Posterior cingulate gyrus (tissue), 11 donors: ENCODE results near the gene CSF3R.
"Not testable (repeated sequence)": the region's sequence is repeated elsewhere in the genome, so short reads cannot be mapped to it uniquely, and the experiment has no call there.

Experiments used
- DNase-seq, 10 donors: peaks; one replicate each; pipeline versions ENCODE4 v3.0.0 to v3.0.0-alpha.2; 2020 to 2021; ENCODE audit warnings: mixed read lengths in 3 of 10
- intact Hi-C: fragments of 100-400 bp; cut with DNase I; formaldehyde crosslinking; loops from one replicate; pipeline ENCODE4 v1.15.1; 2023

The CSF3R gene

DNA sequence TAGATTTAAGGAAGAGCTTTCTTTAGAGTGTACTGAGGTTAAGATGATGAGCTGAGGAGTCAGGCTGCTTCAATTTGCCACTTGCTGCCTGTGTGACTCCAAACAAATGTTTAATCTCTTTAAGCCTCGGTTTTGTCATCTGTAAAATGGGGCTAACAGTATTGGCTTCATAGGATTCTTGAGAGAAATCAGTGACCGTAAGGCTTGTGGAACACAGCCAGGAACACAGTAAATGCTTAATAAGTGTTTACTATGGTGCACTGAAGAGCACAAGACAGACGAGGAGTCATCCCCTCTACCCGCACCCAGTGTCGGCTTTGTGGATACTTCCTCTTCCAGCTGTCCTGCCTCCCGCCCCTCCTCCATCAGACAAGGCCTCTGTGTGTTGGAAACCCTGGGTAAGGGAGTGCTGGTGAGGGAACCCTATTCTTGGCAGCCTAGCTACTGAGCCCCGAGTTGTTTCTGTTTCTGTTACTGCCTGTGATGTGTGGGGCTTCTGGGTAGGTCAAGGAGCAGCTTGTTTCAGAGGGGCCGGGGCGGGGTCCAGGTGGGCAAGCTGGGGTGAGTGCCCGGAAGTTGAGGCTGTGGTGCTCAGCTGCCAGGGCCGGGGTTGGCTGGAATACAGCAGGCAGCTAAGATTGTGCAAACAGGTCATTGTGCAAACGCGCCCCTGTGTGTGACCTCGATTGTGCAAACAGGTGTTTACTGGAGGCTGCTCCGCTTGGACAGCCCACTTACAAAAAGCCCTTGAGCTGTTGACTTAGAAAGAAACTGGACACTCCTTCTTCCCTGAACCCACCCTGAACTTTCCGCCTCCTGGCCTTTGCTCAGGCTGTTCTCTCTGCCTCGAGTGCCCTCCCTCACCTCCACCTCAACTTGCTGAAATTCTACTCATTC lies 4.0 kb upstream of the CSF3R start:
- DNase-seq, result peak in 4 of 10 donors; percentile 23 to 80 (median 44)
- intact Hi-C loops, result no loop called here

DNA sequence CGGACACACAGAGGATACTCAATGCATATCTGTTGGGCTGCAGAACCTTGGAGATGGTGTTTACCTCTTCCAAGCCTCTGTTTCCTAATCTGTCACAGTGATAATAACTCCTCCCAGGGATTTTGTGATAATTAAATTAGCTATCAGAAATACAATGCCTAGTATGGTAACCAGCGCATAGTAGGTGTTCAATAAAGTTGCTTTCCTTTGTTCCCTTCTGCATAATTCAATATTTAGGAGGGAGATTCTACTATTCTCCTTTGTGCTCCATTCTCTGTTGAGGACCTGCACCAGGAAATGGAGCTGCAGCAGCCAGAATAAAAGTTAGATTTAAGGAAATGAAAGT lies 3.4 kb upstream of the CSF3R start:
- intact Hi-C loops, result no loop called here
- no peak for DNase-seq

DNA sequence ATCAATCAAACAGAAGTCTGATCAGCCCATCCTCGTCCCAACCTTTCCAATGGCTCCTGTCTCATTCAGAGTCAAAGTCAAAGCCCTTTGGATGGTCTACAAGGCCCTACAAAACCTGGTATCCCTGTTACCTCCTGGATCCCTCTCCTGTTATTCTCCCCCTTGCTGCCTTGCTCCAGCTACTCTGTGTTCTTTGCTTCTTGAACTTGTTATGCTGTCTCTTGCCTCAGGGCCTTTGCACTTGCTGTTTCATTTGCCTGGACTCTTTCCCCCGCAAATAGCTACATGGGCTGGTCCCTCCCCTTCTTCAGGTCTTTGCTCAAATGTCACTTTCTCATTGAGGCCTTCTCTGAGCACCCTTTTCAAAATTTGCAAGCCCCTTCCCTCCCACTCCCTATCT lies 1.4 kb upstream of the CSF3R start:
- DNase-seq, result no peak
- intact Hi-C loops, result no loop called here

DNA sequence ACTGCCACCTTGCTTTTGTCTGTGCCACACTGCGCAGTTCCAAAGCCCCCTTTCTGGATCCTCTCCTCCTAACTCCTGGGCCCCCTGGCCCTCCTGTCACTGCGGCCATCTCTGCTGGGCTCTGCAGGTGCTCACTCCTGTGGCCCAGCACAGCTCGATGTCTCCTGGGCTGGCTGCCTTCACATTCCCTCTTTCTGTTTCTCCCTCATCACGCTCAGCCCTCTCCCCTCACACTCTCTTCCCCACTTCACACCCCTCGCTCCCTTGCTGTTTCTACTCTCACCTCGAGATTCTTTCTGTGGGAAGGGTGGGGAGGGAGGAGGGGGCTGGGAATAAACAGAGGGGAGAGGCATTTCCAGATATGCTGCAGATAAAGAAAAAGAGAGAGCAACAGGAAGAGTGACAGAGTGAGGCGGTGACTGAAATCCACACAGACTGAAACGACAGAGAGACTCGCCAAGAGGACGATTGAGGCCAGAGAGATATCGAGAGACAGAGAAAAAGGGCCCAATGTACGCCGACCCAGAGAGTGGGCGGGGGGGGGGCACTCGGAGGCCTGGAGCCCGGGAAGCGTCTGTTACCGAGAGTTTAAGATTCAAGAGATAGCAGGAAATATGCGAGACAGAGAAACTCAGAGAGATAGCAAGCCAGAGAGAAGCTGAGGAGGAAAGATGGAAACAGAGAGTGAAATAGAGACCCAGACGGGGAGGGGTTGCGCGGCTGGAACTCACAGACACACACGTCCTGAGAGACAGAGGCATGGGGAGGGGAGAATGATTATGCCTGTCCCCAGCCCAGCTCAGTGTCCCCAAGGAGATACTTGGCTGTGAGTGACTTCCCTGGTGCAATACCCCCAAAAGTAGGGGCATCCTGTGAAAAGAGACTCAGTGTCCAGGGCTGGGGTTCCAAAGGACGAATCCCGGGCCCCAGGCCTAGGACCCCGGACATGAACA lies 666 bp downstream of the CSF3R start:
- intact Hi-C loops, result no loop called here
- DNase-seq, result no peak

DNA sequence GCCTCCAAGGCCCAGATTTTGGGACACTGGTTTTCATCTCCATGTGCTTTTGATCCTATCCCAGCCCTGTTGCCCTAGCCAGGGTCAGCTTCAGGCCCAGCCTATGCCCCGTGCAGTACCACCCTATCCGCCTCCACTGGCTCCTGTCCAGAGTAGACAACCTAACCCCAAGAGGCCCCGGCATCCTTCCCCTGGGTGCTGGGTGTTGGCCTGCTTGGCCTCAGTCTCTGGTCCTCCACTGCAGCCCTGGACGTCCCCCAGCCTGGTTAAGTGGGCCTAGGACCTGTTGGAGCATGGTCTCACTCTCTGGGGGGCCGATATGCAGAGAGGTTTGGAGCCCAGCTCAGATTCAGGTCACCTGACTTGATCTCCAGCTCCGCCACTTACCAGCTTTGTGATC lies 1.6 kb downstream of the CSF3R start:
- intact Hi-C loops, result no loop called here
- no peak for DNase-seq

DNA sequence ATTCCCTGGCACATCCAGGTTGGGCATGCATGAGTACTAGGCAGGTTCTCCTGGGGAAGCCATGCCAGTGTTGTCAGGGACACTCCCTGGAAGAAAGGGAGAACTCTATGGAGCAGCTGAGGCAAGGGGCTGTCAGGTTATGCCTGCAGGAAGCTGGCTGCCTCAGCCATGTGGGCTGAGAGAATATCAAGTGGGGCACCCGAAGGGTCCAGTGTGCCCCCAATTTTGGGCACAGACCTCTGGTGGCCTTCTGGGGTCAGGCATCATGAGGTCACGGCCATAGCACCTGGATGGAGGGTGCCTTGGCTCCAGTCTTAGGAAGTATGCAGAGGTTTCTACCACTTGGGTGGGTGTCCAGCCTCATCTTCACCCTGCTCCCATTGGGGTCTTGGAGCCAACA lies 2.6 kb downstream of the CSF3R start:
- DNase-seq, result no peak
- intact Hi-C loops, result no loop called here

DNA sequence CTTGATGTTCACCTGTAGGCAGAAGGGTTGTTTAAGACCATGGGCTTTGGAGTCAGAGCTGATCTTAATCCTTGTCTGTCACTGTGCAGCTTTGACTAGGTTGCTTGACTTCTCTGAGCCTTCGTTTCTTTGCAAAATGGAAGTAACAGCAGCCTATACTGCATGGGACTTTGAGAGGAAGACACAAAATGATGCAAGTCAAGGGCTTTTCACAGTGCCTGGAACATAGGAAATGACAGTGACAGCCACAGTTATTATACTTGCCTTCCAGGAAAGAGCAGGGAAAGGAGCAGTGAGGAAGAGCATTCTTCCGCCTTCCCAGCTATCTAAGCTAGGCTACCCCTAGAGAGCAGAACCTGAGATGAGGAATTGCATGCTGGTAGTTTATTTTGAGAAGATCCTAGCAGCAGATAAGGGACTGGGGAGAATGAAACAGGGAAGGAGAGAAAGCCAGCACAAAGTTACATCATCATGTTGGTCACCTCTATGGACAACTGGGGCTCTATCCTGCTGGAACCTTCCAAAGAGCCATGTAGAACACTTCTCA lies 3.1 kb downstream of the CSF3R start:
- intact Hi-C loops, result no loop called here
- DNase-seq, result no peak

DNA sequence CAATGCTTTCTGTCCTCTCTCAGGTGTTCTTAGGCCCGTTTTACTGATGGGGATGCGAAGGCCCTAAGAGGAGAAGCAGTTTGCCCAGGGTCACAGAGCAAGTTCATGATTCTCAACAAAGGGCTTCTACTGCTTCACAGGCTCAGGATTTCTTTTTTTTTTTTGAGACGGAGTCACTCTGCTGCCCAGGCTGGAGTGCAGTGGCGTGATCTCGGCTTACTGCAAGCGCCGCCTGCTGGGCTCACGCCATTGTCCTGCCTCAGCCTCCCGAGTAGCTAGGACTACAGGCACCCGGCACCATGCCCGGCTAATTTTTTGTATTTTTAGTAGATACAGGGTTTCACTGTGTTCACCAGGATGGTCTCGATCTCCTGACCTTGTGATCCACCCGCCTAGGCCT lies 5.1 kb downstream of the CSF3R start:
- intact Hi-C loops, DNase-seq: not testable (repeated sequence)

DNA sequence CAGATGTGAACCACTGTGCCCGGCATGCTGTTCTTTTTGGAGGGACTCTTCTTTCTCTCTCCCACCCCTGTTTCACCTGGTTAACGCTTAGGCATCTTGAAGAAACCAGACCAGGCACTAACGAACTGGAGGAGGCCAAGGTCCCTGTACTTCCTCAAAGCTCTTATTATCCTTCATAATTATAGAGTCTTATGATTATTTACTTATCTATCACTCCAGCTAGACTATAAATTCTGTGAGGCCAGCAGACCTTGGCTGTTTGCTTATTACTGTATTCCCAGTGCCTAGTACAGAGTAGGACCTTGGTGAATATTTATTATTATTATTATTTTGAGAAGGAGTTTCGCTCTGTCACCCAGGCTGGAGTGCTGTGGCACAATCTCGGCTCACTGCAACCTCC lies 5.8 kb downstream of the CSF3R start:
- intact Hi-C loops, result no loop called here
- DNase-seq, result no peak

DNA sequence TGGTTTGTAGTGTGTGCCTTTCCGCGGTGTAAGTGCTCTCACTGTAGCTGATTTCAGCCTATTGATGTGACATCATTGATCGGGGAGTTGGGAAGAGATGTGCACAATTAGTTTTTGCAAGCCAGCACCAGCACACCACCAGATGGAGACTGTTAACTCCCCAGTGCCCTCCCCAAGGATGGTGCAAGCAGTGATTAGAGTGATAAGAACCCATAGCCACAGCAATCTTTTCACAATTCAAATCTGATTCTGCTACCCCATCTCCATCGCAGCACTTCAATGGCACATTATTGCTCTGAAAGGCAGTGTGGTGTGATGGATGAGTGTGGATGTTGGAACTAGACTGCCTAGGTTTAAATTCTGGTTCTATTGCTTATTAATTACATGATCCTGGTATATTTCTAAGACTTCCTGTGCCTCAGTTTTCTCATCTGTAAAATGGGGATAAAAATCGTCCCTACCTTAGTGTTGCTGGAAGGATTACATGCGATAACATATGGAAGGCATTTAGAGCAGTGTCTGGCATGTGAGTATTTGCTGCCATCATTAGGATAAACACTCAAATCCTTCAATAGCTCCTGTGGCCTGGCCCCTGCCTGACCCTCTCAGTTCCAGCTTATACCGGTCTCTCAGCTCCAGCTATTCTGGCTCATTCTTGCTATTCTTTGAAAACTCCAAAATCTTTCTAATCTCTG lies 6.7 kb downstream of the CSF3R start:
- intact Hi-C loops, result no loop called here
- no peak for DNase-seq

DNA sequence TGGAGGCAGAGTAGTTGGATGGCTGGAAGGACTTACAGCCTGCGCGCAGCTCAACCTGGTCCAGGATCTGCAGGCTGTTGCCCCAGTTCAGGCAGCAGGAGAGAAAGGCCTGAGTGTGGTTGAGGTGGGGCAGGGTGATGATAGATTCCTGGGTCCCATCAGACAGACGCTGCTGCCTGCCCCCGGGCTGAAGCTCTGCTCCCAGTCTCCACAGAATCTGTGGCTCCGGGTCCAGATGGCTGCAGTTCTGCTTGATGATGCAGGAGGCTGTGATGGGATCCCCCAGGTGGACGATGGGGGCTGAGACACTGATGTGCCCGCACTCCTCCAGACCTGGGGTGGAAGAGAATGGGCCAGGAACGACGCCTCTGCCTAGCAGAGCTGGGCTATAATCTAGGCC lies 7.4 kb downstream of the CSF3R start:
- DNase-seq, result peak in 1 of 10 donors; percentile 58

DNA sequence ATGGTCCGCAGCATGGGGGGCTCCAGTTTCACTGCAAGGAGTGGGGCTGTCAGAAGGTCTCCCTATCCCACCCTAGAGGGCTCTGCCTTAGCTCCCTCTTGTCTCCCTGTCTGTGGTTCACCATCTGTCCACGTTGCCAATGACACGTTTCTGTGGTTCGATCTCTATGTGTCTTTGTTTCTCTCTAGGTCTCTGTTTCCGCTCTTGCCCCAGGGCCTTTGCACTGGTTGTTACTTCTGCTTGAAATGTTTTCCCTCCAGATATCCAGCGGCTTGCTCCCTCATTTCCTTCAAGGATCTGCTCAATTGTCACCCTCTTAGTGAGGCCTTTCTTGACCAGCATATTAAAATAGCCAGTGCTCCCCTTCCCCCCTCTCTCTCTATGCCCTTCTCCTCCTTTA lies 10.1 kb downstream of the CSF3R start:
- intact Hi-C loops, result no loop called here
- DNase-seq, result no peak

More for the DNA sequence above, 7.4 kb downstream of the CSF3R start:
- intact Hi-C loops, result no loop called here

DNA sequence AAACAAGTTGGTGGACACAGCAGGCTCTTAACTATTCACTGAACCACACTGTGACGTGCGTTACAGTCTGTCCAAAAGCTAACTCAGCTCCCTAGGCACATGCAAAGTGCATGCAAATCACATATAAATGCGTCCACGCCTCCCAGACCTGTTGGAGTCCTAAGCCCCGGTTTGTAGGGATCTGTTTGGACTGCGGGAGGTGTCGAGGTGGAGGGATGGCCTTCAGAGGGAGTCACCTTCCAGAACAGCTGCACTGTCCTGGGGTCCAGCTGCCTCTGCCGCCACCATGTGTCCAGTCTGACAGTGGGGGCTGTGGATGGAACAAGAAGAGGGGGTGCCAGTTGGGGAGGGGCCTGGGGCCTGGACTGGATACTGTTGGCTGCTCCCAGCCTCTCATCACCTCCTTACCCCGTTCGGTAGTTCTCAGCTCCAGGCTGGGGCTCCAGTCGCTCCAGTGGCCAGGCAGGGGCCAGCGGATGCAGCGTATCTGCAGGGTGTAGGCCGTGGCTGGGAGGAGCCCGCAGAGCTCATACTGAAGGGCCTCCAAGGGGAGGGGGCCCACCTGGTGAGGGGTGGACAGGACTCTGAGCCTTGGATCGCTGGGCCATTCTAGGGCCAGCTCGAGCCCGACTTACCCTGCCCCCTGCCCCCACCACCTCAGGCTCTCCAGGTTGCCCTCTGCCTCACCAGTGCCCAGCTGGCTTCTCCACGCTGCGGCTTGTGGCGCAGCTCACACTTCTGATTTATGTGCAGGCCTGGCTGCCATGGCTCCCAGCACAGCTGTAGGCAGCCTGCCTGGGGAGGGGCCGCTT lies 10.7 kb downstream of the CSF3R start:
- intact Hi-C loops, result no loop called here
- no peak for DNase-seq

DNA sequence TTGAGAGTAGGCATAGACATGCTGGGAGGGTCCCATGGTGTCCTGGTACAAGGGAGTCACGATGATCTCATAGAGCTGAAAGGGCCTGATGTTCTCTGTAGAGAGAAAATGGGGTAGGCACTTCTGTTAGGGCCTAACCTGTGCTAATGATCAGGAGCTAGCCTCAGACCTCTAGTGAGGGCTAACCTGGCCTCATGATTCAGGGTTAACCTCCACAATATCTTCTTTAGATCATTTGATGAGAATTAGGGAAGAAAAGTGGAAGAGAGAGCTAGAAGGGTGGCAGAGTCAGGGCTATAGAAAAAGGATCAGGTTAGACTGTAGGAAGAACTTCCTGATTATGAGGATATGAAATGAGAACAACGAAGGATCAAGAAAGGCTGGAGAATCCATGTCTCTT lies 13.6 kb downstream of the CSF3R start:
- DNase-seq, result no peak
- intact Hi-C loops, result no loop called here

DNA sequence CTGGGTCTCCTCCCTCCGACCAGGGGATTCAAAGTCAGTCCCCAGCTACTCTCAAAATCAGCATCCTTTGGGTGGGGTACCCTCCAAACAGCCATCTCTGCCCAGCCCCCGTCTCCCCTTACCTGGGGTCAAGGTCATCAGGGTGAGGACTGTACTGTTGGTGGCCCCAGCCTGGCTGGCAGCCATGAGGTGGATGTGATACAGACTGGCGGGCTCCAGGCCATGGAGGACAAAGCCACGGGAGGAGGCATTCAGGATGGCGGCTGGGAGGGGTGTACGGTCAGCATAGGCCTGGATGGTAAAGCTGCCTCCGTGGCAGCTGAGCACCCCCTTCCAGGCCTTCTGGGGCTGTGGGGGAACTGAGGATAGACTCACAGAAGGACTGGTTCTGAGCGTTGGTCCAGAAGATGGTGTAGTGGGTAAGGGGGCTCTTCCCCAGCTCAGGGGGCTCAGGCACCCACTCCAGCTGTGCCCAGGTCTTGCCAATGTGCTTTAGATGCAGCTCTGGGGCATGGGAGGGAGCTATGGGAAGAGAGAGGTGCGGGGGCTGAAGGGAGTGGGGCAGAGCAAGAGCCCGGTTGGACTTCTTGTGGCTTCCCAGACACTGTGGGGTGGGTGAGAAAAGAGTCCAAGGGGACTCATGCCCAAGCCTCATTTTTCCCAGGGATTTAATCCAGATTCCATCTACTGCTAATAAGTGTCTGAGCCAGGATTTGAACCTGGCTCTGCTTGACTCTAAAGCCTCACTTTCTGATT lies 14.8 kb downstream of the CSF3R start:
- DNase-seq, result no peak
- intact Hi-C loops, result no loop called here

DNA sequence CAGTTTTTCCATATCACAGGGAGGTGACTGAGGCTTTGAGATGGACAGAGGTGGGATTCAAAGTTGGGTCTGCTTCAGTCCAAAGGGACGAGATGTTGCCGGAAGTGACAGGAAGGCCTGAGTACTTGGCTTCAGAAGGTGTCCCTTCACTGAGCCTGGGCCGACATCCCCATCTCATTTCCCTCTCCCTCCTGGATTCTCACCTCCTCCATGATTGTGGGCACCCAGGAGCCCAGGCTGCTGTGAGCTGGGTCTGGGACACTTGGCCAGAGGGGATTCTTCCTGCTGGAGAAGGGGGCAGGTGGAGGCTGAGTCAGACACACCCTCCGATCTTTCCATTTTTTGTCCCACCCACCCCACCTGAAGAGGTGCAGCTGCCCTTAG lies 15.7 kb downstream of the CSF3R start:
- intact Hi-C loops, result no loop called here
- no peak for DNase-seq

DNA sequence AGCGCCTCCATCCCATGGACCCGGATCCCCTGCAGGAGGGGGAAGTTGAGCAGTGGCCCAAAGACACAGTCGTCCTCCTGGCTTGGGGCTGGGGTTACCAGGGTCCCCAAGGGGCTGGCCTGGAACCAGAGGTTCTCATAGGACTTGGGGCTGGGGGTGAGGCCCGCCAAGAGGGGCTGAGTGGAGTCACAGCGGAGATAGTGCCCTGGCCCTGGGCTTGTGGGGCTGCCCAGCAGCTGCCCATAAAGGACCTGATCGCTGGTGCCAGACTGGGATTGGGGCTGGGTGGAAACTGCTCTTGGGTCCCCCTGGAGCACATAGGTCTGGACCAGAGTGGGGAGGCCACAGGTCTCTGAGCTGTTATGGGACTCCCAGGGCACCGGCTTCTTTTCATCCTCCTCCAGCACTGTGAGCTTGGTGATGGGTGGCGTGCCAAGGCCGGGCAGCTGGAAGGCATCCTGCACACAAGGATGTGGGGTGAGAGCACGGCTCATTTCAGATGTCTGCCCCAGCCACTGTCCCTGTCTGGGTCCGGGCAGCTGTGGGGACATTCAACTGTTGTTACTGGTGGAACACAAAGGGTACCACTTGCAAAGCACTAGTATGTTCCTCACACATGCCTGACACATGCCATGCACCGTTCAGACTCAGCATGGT lies 16.2 kb downstream of the CSF3R start:
- intact Hi-C loops, result no loop called here

DNA sequence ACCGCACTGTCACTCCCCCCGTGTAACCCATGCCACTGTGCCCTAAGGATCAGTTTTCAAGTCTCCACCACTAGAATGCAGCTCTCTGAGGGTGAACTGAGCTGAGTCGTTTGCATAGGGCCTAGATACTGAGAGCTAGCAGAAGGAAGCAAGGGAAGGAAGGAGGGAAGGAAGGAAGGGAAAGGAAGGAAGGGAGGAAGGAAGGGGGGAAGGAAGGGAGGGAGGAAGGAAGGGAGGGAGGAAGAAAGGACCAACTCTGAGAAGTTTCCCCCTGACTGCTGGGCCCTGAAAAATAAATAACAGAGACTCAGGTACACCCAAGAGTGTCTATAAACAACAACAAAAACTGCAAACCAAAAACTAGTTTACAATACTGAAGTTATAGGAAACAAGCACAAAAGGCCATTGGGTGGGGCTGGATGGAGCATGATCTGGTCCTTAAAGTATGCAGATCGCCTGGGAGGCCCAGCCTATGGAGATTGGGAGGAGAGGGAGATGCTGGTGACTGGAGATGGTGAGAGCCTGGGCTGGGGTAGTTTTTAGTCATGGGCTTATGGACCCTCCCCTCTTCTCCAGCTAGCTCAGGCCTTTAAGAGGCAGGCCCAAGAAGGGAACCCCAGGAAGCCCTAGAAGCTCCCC lies 16.9 kb downstream of the CSF3R start:
- intact Hi-C loops, result loop anchor here (2.0 kb wide), 1 partner anchor 15 kb away; the partner anchor contains the start of gene OSCP1
- no peak for DNase-seq

More for the DNA sequence above, 16.2 kb downstream of the CSF3R start:
- DNase-seq, result no peak
